ENCODE results near the gene UPB1. TPM values are rescaled to one million over a fixed set of nuclear protein-coding genes. Genes with fewer than 3 reads are reported as not detected.

Gene UPB1
- total and polyA plus RNA-seq, 2 experiments from 2014 or later, result 0.13 TPM; not detected in 1

DNA sequence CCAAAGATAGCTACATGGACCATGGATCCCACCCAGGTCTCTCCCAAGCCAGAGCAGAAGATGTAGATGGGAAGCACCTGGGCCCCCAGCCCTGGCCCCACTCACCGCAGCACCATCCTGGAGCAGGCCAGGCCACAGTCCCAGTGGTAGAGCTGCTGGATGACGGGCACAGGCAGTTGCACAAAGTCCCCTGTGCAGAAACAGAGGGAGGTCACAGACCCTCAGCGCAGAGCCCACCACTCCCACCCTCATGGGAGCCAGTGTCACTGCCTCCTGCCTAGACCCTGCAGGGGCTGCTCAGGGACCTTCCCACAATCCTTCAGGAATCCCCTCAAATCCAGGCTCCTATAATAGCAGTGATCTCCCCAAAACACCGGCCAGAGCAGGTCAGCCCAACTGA is 53.7 kb downstream of the UPB1 start:
- H3K4me3 Mint-ChIP-seq, result no peak overlapping the region

More for the DNA sequence above, 53.7 kb downstream of the UPB1 start:
- Histone ChIP-seq H3K27ac (ENCODE audit: low read depth) (no peak overlapping the region), H3K4me2 (no peak overlapping the region), H3K4me1 (ENCODE audit: insufficient read depth) (peaks cover 5% of the 10 kb centered on the region; the same call in 1 of the 2 replicates), H4K20me1 (replicated peaks; ENCODE audit: insufficient read depth) (peaks cover 16% of the 10 kb centered on the region), H3K4me3 (no peak overlapping the region), H3K36me3 (ENCODE audit: insufficient read depth) (no peaks in the 10 kb centered on the region; the same call in 1 of the 2 replicates), H3K9me2 (ENCODE audit: insufficient read depth) (no peaks in the 10 kb centered on the region), H3F3A (replicated peaks; ENCODE audit: low read depth) (no peaks in the 10 kb centered on the region), H3K27me3 (ENCODE audit: insufficient read depth) (no peaks in the 10 kb centered on the region), H2AFZ (no peak overlapping the region), H3K79me2 (replicated peaks; ENCODE audit: insufficient read depth) (peaks cover 35% of the 10 kb centered on the region)
- Mint-ChIP-seq H3K4me1 (peaks cover 9% of the 10 kb centered on the region; the same call in 2 of the 3 replicates), H3K27me3 (ENCODE audit: insufficient read depth, low read depth, poor library complexity) (peaks cover 3% of the 10 kb centered on the region), H3K27ac (0 out of 2 replicates have a peak overlapping the region, but pooled peaks have one; percentile 59), H3K36me3 (ENCODE audit: low read depth) (peaks cover 33% of the 10 kb centered on the region), H3K9me3 (no peaks in the 10 kb centered on the region)
- DNase-seq (ENCODE audit: low spot score) (no peak), ATAC-seq (no peak)
- TF ChIP-seq EZH2phosphoT487 (IDR thresholded peaks at IDR 0.05; ENCODE audit: unreplicated experiment) (no peak), NANOG (IDR thresholded peaks at IDR 0.05; ENCODE audit: borderline replicate concordance) (no peak), STAT1 (IDR thresholded peaks at IDR 0.05; ENCODE audit: unreplicated experiment) (no peak), CREB1 (CRISPR knock-in tag; IDR thresholded peaks at IDR 0.05; ENCODE audit: low read depth) (no peak), ETS1 (IDR thresholded peaks at IDR 0.05) (no peak), ZNF331 (CRISPR knock-in tag; IDR thresholded peaks at IDR 0.05; ENCODE audit: low read depth) (no peak), ZNF462 (CRISPR knock-in tag; IDR thresholded peaks at IDR 0.05) (no peak), JUNB (IDR thresholded peaks at IDR 0.05; ENCODE audit: unreplicated experiment) (no peak)
- TF ChIP-seq, protein P1, sequence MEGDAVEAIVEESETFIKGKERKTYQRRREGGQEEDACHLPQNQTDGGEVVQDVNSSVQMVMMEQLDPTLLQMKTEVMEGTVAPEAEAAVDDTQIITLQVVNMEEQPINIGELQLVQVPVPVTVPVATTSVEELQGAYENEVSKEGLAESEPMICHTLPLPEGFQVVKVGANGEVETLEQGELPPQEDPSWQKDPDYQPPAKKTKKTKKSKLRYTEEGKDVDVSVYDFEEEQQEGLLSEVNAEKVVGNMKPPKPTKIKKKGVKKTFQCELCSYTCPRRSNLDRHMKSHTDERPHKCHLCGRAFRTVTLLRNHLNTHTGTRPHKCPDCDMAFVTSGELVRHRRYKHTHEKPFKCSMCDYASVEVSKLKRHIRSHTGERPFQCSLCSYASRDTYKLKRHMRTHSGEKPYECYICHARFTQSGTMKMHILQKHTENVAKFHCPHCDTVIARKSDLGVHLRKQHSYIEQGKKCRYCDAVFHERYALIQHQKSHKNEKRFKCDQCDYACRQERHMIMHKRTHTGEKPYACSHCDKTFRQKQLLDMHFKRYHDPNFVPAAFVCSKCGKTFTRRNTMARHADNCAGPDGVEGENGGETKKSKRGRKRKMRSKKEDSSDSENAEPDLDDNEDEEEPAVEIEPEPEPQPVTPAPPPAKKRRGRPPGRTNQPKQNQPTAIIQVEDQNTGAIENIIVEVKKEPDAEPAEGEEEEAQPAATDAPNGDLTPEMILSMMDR (conservative IDR thresholded peaks at IDR 0.05; ENCODE audit: low read depth in 2 of 2), result no peak
- TF ChIP-seq, protein P2, sequence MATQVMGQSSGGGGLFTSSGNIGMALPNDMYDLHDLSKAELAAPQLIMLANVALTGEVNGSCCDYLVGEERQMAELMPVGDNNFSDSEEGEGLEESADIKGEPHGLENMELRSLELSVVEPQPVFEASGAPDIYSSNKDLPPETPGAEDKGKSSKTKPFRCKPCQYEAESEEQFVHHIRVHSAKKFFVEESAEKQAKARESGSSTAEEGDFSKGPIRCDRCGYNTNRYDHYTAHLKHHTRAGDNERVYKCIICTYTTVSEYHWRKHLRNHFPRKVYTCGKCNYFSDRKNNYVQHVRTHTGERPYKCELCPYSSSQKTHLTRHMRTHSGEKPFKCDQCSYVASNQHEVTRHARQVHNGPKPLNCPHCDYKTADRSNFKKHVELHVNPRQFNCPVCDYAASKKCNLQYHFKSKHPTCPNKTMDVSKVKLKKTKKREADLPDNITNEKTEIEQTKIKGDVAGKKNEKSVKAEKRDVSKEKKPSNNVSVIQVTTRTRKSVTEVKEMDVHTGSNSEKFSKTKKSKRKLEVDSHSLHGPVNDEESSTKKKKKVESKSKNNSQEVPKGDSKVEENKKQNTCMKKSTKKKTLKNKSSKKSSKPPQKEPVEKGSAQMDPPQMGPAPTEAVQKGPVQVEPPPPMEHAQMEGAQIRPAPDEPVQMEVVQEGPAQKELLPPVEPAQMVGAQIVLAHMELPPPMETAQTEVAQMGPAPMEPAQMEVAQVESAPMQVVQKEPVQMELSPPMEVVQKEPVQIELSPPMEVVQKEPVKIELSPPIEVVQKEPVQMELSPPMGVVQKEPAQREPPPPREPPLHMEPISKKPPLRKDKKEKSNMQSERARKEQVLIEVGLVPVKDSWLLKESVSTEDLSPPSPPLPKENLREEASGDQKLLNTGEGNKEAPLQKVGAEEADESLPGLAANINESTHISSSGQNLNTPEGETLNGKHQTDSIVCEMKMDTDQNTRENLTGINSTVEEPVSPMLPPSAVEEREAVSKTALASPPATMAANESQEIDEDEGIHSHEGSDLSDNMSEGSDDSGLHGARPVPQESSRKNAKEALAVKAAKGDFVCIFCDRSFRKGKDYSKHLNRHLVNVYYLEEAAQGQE (IDR thresholded peaks at IDR 0.05; ENCODE audit: unreplicated experiment), result no peak
